MCF 10A (cell line): ENCODE data around the gene SORBS1. TPM values are rescaled to one million over a fixed set of nuclear protein-coding genes. Genes with fewer than 3 reads are reported as not detected.

Source experiments
- BruUV-seq: library from RNA; stranded (reverse); fragments of 400-500 nt; replicated peaks from 2 replicates; lab custom pipeline; 2021; lab: Mats Ljungman, UMichigan
- CTCF ChIA-PET: fragments of 300-600 bp; sonication (Branson Sonifier 250); formaldehyde crosslinking; extraction: SDS; loops from one replicate; lab custom pipeline; 2021; ENCODE audit warnings: antibody characterized with exemption, inconsistent platforms; lab: Yijun Ruan, JAX
- POLR2A ChIA-PET: fragments of 300-600, 350-650 bp; sonication (Branson Sonifier 250); formaldehyde crosslinking; extraction: SDS; loops from one replicate; lab custom pipeline; 2020; ENCODE audit warnings: antibody characterized with exemption, inconsistent platforms; lab: Yijun Ruan, JAX
- DNase-seq: peaks from one replicate; pipeline ENCODE4 v3.0.0-alpha.2; 2018; ENCODE audit not compliant: unreplicated experiment
- H3K27ac Mint-ChIP-seq: one replicate; pipeline ENCODE4 v1.8.0; 2022; ENCODE audit warnings: mild to moderate bottlenecking, low read depth, mixed read lengths; ENCODE audit not compliant: unreplicated experiment
- H3K27me3 Mint-ChIP-seq: one replicate; pipeline ENCODE4 v1.8.0; 2022; ENCODE audit warnings: mixed read lengths; ENCODE audit not compliant: insufficient read depth, unreplicated experiment
- H3K36me3 Mint-ChIP-seq: one replicate; pipeline ENCODE4 v1.8.0; 2022; ENCODE audit warnings: mild to moderate bottlenecking, moderate library complexity, mixed read lengths; ENCODE audit not compliant: insufficient read depth, unreplicated experiment
- H3K4me1 Mint-ChIP-seq: one replicate; pipeline ENCODE4 v1.8.0; 2022; ENCODE audit warnings: mixed read lengths; ENCODE audit not compliant: insufficient read depth, unreplicated experiment
- H3K4me3 Mint-ChIP-seq: one replicate; pipeline ENCODE4 v1.8.0; 2022; ENCODE audit warnings: mild to moderate bottlenecking, moderate library complexity, mixed read lengths; ENCODE audit not compliant: unreplicated experiment
- H3K9me3 Mint-ChIP-seq: one replicate; pipeline ENCODE4 v1.8.0; 2022; ENCODE audit warnings: mixed read lengths; ENCODE audit not compliant: unreplicated experiment
- intact Hi-C: fragments of 100-400 bp; cut with micrococcal nuclease; formaldehyde crosslinking; loops from 2 replicates; pipeline ENCODE4 v1.14.1; 2022
- total RNA-seq: library from RNA; stranded (reverse); gene quantifications from 2 replicates; pipeline ENCODE4 v1.2.3, GENCODE V29; 2022
- TF ChIP-seq, protein P1 (sequence below): fragments of 200-600 bp; IDR thresholded peaks from one replicate; pipeline ENCODE4 v1.8.0; 2022; ENCODE audit warnings: antibody characterized with exemption, mild to moderate bottlenecking; ENCODE audit not compliant: unreplicated experiment

The SORBS1 gene
- total RNA-seq, 1 experiment from 2014 or later: 1.0 TPM

DNA sequence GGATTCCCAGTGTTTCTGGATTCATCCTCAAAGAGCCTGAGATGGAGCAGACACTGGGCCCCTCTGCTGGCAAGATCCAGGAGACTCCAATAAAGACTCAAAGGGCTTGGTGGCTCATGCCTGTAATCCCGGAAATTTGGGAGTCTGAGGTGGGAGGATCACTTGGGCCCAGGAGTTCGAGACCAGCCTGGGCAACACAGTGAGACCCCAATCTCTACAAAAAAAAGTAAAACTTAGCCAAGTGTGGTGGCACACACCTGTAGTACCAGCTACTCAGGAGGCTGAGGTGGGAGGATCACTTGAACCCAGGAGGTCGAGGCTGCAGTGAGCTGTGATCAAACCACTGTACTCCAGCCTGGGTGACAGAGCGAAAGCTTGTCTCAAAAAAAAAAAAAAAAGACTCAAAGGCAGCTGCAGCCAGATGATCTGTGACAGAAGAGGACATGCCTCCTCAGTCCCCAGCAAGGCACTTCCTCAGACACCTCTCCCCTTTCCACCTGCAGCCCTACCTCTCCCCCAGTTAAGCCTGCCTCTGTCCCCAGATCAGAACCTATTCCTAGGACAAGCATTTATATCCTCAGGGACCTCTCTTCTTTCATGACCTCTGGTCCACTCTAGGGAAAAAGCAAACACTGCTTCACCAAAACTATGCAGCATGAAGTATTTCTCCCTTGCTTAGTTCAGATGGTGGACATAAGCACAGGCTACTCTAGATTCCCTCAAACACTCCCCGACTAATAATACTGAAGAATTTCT, 298.2 kb downstream of the SORBS1 start:
- H3K4me1 Mint-ChIP-seq: peaks cover 37% of the 10 kb centered on the region
- intact Hi-C loops: loop anchor here (5.0 kb wide), 1 partner anchor 44 kb away; no protein-coding TSS in a partner anchor
- H3K4me3 Mint-ChIP-seq: no peak overlapping the region
- BruUV-seq: no TSS peak
- H3K36me3 Mint-ChIP-seq: peaks cover 59% of the 10 kb centered on the region
- H3K9me3 Mint-ChIP-seq: no peaks in the 10 kb centered on the region
- no peaks in the 10 kb centered on the region for H3K27me3 Mint-ChIP-seq
- DNase-seq: no peak
- POLR2A ChIA-PET: no interaction called here
- CTCF ChIA-PET: no interaction called here
- TF ChIP-seq, protein P1, sequence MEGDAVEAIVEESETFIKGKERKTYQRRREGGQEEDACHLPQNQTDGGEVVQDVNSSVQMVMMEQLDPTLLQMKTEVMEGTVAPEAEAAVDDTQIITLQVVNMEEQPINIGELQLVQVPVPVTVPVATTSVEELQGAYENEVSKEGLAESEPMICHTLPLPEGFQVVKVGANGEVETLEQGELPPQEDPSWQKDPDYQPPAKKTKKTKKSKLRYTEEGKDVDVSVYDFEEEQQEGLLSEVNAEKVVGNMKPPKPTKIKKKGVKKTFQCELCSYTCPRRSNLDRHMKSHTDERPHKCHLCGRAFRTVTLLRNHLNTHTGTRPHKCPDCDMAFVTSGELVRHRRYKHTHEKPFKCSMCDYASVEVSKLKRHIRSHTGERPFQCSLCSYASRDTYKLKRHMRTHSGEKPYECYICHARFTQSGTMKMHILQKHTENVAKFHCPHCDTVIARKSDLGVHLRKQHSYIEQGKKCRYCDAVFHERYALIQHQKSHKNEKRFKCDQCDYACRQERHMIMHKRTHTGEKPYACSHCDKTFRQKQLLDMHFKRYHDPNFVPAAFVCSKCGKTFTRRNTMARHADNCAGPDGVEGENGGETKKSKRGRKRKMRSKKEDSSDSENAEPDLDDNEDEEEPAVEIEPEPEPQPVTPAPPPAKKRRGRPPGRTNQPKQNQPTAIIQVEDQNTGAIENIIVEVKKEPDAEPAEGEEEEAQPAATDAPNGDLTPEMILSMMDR: no peak
- no peak overlapping the region for H3K27ac Mint-ChIP-seq

DNA sequence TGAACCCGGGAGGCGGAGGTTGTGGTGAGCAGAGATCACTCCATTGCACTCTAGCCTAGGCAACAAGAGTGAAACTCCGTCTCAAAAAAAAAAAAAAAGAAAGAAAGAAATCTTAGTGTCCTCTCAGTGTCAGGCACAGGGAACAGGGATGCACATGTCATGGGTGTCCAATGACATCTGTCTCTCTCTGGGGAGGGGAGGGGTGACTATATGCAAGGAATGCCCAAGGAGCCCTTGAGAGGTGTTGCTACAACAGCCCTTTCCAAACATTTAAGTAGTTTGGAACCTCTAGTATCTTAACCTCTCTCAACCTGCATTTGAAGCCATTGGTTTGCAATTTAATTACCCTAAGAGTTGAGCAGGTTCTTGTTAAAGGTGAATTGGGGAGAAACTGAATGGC, 299.2 kb downstream of the SORBS1 start:
- CTCF ChIA-PET: interaction anchor here (0.8 to 4.0 kb wide), 2 partner anchors 18 to 28 kb away, joined by 3 to 27 read pairs; no protein-coding TSS in a partner anchor
- Mint-ChIP-seq H3K27me3 (no peaks in the 10 kb centered on the region), H3K9me3 (no peaks in the 10 kb centered on the region), H3K4me3 (no peak overlapping the region), H3K27ac (no peak overlapping the region), H3K36me3 (peaks cover 66% of the 10 kb centered on the region), H3K4me1 (peaks cover 36% of the 10 kb centered on the region)
- BruUV-seq: no TSS peak
- POLR2A ChIA-PET: no interaction called here
- intact Hi-C loops: loop anchor here (5.0 kb wide), 1 partner anchor 45 kb away; no protein-coding TSS in a partner anchor
- DNase-seq: no peak
- TF ChIP-seq, protein P1: no peak

Other genes starting within 250 kb of the SORBS1 start
- 91.0 and 94.8 TPM in 2 replicates for gene ALDH18A1, start 95.3 kb upstream of the SORBS1 start, total RNA-seq
- 32.5 and 37.3 TPM in 2 replicates for gene TCTN3, start 132.6 kb upstream of the SORBS1 start, total RNA-seq
- gene ENTPD1, start 194.8 kb upstream of the SORBS1 start, total RNA-seq: not detected in 2 replicates